Subcutaneous adipose tissue (tissue), 4 donors: Measurements from ENCODE around the gene F11R. TPM values are rescaled to one million over a fixed set of nuclear protein-coding genes. Genes with fewer than 3 reads are reported as not detected.

Source experiments
- total RNA-seq, 4 donors: library from RNA; depleted of rRNA; stranded (reverse); fragments of >200 nt; gene quantifications; one replicate each; pipeline ENCODE4 v1.1.0, GENCODE V29; 2016
- TF ChIP-seq, protein P1 (sequence below): fragments of 450-650 bp; IDR thresholded peaks from one replicate; pipeline ENCODE4 v1.5.1; 2016; ENCODE audit warnings: low read depth, mild to moderate bottlenecking, control low read depth, antibody characterized with exemption, moderate library complexity

Gene F11R
- total RNA-seq, 4 donors from 2014 or later: 38.6 to 133 (median 51.5) TPM

DNA sequence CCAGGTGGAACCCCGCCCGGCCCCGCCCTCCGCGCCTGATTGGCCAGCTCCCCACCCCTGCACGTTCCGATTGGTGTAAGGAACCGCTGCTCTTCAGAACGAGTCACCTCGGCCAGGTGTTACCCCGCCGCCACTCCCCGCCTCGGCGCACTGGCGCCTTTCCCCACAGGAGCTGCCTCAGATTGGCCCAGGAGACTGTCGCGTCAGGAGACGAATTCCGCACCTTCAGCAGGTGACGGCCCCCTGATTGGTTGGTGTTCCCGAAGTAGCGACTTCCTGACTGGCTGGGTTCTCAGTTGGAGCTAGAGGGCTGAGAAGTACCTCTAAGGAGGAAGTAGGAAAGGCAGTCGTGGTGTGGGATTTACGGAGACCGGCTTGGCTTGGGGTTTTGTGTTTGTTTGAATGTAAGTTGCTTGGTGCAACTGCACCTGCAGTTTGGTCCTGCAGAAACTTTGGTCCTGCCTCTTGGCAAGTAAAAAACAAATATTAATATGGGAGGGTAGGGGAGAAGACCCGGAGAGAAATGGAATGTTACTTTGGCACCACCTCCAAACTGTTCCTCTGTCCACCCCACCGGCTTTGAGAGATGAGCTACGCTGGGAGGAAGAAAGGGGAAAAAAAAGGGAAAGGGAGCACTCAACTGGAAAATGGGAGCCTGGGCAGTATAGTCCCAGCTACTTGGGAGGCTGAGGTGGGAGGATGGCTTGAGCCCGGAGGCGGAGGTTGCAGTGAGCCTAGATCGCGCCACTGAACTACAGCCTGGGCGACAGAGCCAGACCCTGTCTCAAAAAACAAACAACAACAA lies 415 bp upstream of the F11R start:
- TF ChIP-seq, protein P1, sequence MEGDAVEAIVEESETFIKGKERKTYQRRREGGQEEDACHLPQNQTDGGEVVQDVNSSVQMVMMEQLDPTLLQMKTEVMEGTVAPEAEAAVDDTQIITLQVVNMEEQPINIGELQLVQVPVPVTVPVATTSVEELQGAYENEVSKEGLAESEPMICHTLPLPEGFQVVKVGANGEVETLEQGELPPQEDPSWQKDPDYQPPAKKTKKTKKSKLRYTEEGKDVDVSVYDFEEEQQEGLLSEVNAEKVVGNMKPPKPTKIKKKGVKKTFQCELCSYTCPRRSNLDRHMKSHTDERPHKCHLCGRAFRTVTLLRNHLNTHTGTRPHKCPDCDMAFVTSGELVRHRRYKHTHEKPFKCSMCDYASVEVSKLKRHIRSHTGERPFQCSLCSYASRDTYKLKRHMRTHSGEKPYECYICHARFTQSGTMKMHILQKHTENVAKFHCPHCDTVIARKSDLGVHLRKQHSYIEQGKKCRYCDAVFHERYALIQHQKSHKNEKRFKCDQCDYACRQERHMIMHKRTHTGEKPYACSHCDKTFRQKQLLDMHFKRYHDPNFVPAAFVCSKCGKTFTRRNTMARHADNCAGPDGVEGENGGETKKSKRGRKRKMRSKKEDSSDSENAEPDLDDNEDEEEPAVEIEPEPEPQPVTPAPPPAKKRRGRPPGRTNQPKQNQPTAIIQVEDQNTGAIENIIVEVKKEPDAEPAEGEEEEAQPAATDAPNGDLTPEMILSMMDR: no peak

DNA sequence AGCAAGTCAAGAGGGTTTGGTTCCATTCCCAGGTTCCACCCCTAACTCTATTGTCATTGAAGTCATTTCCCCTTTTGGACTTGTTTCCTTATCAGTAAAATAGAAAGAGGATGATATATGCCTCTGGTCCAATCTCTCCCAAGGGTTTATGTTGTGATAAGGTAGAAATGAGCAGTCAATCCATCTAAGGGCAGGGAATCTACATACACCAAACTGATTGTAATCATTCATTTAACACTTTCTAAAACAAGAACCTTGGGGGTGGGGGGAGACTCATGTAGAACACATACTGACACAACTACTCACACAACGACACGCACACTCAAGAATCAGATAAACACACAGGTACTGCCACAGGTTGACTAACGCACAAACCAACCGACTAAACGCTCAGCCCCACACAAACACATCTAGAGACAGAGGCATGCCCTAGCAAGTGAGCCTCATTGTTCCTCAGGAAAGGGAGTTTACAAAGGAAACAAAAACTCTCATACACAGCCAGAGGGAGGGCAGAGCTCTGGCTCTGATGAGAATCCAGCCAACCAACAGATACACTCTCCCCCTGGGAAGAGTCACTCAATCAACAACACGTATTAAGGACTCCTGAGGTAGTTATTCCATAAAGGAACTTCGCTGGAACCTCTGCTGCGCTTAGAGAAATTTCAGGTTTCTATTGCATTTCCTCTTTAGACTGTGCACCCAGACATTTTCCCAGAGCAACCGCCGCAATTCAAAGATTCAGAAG lies 1.0 kb downstream of the F11R start:
- TF ChIP-seq, protein P1: no peak

DNA sequence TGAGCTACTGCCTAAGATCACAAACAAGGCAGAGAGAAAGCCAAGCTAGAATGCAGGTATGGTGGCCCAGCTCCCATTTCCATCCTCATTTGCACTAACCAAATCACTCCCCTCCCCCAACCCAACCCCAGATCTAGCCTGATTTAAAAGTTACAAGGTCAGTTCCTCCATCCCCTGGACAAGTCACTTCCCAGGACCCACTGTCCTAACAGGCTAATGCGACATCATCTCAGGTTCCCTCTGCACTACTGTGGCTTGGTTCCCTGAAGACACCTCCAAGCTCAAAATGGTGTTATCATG lies 2.4 kb downstream of the F11R start:
- TF ChIP-seq, protein P1: no peak

DNA sequence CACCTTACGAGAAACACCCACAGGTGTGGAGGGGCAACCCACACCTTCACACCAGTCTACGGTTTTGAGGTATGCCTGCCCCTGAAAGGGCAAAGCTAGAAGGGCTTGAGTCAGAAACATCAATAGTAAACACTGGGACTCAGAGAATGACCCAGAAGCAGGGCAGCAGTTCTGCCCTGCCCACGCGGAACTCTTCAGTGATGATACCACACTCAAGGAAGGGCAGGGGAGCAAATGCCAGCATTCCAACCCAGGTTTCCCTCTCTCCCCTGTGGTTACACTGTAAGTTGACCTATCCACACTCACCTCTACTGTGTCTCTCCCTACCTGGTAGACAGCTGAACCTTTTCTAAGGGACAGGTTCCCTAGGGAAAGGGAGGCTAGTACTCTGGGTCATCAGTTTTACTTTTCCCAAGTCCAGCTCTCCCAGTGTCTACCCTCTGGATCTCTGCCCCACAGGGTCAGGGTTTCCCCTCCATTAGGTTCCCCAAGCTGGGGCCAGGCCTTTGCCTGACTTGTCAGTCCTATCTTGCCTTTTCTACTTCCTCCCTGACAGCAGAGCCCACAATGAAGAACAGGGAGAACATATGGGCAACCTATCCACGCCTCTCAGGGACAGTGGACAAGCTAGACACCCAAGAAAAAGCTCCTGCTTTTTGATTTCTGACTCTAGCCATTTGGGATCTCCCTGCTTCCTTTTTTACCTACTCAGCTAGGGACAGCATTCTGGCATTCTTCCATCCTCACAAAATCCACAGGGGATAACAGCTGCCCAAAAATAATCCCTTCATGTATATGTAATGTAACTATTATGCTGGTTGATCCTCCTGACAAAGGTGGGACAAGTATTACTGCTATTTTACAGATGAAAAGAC lies 3.0 kb downstream of the F11R start:
- TF ChIP-seq, protein P1: no peak

DNA sequence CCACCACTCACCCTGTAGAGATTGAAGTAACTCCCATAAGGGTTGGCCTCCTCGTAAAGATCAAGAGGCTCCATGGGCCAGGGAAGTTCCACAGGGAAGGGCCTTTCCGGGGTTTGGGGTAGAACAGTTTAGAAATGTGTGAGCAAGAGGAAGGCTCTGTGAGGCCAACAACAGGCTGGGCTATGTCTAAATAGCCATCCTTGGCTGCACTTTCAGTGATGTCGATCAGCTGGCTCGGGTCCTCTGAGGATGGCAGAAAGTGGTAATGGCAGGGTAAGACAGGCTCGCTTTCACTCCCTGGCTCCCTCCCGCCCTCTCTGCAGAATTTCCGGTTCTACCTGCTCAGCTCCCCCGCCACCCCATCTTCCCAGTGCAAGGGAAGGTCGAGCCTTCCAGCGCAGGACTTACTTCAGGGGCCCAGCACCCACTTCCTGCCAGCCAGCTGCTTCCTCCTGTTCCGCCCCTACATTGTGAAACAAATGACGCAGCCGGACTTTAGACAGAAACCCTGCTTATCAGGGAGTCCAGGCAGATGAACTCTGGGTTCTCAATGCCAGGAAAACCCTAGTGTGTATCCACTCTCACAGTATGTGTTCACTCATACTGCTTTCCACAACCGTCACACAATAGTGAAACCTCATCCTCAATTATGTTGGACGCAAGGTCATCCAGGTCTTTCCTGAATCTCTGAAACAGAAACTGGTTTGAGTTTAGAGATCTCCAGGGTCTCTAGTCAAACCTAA lies 7.3 kb downstream of the F11R start:
- TF ChIP-seq, protein P1: no peak

DNA sequence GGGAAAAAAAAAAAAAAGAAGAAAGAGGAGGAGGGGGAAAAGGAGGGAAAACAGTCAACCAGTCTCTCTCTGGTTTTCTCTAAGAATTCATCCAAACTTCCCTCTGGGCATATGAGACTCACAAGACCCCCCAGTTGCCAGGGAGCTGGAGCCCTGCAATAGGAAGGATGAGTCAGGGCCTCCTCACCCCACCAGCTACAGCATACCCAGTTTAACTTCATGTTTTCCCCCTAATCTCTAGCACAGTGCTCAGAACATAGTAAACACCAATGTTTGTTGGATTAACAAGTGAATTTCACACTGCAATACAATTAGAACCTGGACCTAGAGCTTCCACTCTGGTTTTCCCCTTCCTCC lies 7.8 kb downstream of the F11R start:
- TF ChIP-seq, protein P1: no peak
